Endothelial cell of umbilical vein (primary cell): ENCODE measurements around the gene SLC6A6.

Experiments used
- CTCF ChIP-seq, 2 donors: IDR thresholded peaks; 1 replicate in 1 of 2; 2 replicates in 1 of 2; pipeline ENCODE4 v1.5.1; 2011; ENCODE audit warnings: low read length in 2 of 2, mild to moderate bottlenecking in 2 of 2, moderate library complexity in 2 of 2, control low read depth in 1 of 2, inconsistent platforms in 1 of 2, low read depth in 1 of 2; ENCODE audit not compliant: insufficient read depth in 1 of 2; ENCODE audit errors: extremely low read depth in 1 of 2
- EZH2 ChIP-seq: IDR thresholded peaks from 2 replicates; pipeline ENCODE4 v1.6.1; 2012; ENCODE audit warnings: borderline replicate concordance, low read depth, mild to moderate bottlenecking, moderate library complexity, low read length, inconsistent platforms; ENCODE audit not compliant: severe bottlenecking
- FOS ChIP-seq: IDR thresholded peaks from 2 replicates; pipeline ENCODE4 v1.6.1; 2011; ENCODE audit warnings: mild to moderate bottlenecking, low read length, moderate library complexity, borderline replicate concordance; ENCODE audit not compliant: insufficient read depth
- GATA2 ChIP-seq: IDR thresholded peaks from 2 replicates; pipeline ENCODE4 v1.7.0; 2011; ENCODE audit warnings: low read depth, mild to moderate bottlenecking, moderate library complexity, mixed read lengths, low read length; ENCODE audit not compliant: insufficient read length, insufficient read depth
- JUN ChIP-seq: IDR thresholded peaks from 2 replicates; pipeline ENCODE4 v1.6.1; 2011; ENCODE audit warnings: borderline replicate concordance, low read depth; ENCODE audit not compliant: insufficient read length, insufficient read depth
- MAX ChIP-seq: IDR thresholded peaks from 2 replicates; pipeline ENCODE4 v1.6.1; 2011; ENCODE audit not compliant: insufficient read depth, insufficient read length
- MYC ChIP-seq: IDR thresholded peaks from one replicate; pipeline ENCODE4 v1.6.1; 2011; ENCODE audit warnings: mild to moderate bottlenecking, low read depth, low read length
- POLR2A ChIP-seq: IDR thresholded peaks from 2 replicates; pipeline ENCODE4 v1.6.1; 2012; ENCODE audit warnings: low read depth, mild to moderate bottlenecking, control low read depth, low read length
- POLR2AphosphoS5 ChIP-seq: IDR thresholded peaks from 2 replicates; pipeline ENCODE4 v1.6.1; 2012; ENCODE audit warnings: low read depth, mild to moderate bottlenecking, control low read depth, low read length, moderate library complexity; ENCODE audit not compliant: insufficient read depth

- TF ChIP-seq CTCF (IDR thresholded peaks at IDR 0.05; ENCODE audit: extremely low read depth in 1 of 2, insufficient read depth in 1 of 2, low read depth in 1 of 2, low read length in 2 of 2) (no peak), FOS (no peak), POLR2A (no peak), POLR2AphosphoS5 (no peak), EZH2 (no peak), JUN (no peak), MAX (no peak), MYC (no peak), GATA2 (no peak)
Measured at GRCh38 chr3:14370720-14371572, 31.5 kb upstream of the SLC6A6 start.
